ENCODE measurements around the gene FTH1.
"Not testable (repeated sequence)": the region's sequence is repeated elsewhere in the genome, so short reads cannot be mapped to it uniquely, and the experiment has no call there.

Gene FTH1

DNA sequence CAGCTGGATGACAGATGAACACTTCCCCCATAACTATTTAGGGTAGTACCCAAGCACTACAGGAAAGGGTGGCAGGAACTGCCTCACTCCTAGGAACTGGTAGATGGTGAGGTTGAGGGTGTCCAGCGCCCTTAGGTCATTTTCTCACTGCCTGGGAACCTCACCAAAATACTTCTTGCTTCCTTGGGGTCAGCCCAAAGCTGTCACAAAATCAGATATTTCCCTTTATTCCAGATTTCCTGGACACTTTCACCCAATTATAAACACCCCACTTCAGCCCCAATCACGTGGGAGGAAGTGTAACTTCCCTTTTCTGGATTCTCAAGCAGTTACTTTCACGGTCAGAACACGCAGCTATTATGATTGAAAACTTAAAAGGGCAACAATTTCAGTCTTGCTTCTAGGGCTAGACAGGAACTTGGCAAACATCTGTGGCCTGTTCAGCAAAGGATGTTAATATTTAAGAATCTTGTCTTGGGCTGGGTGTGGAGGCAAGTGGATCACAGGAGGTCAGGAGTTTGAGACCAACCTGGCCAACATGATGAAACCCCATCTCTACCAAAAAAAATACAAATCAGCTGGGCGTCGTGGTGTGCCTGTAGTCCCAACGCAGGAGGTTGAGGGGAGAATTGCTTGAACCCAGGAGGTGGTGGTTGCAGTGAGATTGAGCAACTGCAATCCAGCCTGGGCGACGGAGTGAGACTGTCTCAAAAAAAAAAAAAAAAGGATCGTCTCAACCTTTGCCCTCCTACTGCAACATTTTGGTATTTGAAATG, 4.0 kb downstream of the FTH1 start:
- no peak for DNase-seq

DNA sequence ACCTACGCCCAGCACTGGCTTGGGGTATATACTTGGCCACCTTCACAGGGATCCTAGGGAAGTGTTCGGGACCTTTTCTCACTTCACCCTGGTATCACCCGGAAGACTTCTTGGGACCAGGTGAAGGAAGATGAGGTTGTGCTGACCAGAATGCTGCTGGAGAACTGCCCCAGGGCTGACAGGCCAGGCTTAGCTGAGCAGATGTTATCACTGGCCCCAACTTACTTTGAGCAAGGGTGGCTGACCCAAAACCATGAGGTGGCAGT, 4.5 kb downstream of the FTH1 start:
- DNase-seq: no peak

DNA sequence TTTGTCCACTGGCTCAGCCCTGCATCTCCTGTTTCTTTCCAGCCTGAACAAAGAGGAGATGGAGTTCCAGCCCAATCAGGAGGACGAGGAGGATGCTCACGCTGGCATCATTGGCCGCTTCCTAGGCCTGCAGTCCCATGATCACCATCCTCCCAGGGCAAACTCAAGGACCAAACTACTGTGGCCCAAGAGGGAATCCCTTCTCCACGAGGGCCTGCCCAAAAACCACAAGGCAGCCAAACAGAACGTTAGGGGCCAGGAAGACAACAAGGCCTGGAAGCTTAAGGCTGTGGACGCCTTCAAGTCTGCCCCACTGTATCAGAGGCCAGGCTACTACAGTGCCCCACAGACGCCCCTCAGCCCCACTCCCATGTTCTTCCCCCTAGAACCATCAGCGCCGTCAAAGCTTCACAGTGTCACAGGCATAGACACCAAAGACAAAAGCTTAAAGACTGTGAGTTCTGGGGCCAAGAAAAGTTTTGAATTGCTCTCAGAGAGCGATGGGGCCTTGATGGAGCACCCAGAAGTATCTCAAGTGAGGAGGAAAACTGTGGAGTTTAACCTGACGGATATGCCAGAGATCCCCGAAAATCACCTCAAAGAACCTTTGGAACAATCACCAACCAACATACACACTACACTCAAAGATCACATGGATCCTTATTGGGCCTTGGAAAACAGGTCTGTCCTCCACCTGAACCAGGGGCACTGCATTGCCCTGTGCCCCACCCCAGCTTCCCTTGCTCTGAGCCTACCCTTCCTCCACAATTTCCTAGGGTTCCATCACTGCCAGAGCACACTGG, 5.0 kb downstream of the FTH1 start:
- DNase-seq: no peak

DNA sequence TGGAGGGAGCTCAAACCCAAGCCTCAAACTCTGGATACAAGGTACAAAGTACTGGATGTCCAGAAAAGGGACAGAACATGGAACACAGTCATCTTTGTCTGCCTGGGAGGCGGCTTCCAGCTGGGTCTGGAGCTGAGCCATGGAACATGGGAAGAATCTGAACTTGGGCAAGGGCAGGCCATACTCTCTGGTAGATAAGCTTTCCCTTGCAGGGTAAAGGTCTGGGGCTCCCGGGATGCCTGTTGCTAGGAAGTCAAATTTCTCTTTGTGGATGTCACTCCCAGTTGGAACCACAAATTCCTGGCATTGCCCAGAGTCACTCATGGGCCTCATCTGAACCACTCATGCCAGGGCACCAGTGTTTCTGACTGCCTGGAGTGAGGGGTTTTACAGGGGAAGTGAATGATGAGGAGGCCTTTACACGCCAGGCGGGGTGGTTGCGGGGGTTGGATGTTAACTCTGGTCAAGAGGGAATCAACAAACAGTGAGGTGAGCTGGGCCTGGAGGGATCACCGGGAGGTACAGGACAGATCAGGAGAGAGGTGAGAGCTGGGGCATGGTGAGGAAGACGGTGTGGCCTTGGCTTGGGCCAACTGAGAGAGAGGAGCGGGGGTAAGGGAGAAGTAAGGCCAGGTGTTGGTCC, 5.7 kb downstream of the FTH1 start:
- no peak for DNase-seq

DNA sequence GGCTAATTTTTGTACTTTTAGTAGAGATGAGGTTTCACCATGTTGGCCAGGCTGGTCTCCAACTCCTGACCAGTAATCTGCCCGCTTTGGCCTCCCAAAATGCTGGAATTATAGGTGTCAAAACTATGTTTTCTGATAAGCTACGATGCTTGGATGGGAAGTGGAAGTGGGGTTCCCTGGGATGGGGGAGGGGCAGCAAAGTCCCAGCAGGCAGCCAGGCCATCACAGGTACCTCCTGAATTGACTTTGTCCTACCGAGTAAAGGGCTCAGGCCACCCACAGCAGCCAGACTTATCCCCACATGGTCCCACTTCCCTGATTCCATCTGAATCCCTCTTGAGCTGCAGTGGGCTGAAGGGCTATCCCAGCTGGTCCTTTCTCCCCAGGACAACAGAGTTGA, 6.9 kb downstream of the FTH1 start:
- DNase-seq: no peak

DNA sequence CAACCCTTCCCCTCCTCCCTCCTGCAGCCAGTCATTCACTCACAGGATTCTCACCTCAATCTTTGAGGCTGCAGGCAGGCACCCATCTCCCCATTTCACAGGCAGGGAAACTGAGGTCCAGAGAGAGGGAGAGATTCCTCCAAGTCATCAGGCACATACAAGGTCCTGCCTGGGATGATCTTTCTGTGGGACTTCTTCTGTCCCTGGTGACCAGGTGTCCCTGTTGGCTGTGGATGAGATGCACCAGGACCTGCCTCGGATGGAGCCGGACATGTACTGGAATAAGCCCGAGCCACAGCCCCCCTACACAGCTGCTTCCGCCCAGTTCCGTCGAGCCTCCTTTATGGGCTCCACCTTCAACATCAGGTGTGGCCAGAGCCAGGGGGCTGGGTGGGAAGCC, 7.8 kb downstream of the FTH1 start:
- no peak for DNase-seq

DNA sequence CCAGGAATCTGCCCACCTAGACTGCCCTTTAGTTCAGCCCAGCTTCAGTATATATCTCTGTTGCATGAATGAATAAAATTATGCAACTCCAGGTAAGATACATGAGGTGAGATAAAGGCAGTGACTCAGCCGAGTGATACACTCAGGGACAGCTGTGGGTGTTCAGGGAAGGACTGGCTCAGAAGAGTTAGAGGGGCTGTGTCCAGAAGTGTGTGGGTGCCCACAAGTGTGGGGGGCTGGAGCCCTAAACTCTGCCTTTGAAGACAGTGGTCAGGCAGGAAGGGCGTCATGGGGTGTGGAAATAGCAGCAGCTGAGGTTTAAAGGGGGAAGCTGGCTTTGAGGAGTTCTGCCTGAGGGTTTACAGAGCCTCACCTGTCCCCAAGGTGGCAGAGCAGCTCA, 8.3 kb downstream of the FTH1 start:
- DNase-seq: no peak

DNA sequence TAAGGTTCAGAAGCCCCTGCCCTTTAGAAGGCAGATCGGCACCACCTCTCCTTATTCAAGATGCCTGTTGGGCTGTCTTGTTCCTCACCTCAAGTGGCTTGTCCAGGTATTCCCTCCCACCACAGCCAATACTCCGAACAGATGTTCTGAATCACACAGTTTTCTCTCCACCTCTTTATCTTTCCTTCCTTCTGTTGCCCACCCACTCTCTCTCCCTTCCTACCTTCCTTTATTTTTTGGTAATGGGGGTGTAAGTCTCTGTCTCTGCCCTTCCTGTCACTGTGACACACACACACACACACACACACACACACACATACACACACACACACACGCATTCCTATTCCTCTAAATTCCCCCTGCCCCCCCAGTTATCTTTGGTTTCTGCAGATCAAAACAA, 8.8 kb downstream of the FTH1 start:
- DNase-seq: no peak

- no peak for DNase-seq
These were observed 10.2 kb downstream of the FTH1 start for GRCh38 chr11:61957021-61957770.

GRCh38 chr11:61956191-61957020, 11.0 kb downstream of the FTH1 start:
- no peak for DNase-seq

GRCh38 chr11:61955422-61956135, 11.9 kb downstream of the FTH1 start:
- peak; percentile 39 for DNase-seq

DNA sequence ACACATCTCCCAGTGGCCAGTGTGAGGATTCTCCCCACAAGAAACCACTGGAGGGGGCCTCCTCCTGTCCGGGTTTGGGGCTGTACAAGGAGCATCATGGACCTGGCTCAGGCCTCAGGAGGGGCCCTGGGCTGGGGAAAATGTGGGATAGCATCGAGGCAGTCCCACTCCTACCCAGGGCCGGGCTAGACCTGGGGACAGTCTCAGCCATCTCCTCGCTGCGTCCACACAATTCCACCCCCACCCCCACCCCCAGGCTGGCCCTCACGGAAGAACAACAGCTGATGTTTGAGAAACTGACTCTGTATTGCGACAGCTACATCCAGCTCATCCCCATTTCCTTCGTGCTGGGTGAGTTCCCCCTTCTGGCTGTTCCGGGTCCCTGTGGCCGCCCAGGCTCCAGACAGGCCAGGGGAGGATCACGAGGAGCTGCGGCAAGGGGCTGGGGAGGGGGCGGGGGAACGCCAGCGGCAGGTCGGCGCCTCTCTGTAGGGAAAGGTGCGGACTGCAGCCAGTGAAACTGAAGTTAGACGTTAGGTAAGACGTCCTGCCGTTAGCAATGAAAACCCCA, 12.5 kb downstream of the FTH1 start:
- DNase-seq: no peak

GRCh38 chr11:61954106-61954850, 13.2 kb downstream of the FTH1 start:
- no peak for DNase-seq

DNA sequence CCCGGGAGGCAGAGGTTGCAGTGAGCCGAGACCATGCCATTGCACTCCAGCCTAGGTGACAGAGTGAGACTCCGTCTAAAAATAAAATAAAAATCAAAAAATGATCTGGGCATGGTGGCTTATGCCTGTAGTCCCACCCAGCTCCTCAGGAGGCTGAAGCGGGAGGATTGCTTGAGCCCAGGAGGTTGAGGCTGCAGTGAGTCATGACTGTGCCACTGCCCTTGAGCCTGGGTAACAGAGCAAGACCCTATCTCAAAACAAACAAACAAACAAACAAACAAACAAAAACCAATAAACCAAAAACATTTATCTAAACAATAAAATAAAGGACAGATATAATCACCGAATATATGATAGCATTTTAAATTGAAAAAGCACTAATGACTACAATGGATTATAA, 13.8 kb downstream of the FTH1 start:
- DNase-seq: not testable (repeated sequence)

- no peak for DNase-seq
These were observed 14.6 kb downstream of the FTH1 start for GRCh38 chr11:61952882-61953281.

DNA sequence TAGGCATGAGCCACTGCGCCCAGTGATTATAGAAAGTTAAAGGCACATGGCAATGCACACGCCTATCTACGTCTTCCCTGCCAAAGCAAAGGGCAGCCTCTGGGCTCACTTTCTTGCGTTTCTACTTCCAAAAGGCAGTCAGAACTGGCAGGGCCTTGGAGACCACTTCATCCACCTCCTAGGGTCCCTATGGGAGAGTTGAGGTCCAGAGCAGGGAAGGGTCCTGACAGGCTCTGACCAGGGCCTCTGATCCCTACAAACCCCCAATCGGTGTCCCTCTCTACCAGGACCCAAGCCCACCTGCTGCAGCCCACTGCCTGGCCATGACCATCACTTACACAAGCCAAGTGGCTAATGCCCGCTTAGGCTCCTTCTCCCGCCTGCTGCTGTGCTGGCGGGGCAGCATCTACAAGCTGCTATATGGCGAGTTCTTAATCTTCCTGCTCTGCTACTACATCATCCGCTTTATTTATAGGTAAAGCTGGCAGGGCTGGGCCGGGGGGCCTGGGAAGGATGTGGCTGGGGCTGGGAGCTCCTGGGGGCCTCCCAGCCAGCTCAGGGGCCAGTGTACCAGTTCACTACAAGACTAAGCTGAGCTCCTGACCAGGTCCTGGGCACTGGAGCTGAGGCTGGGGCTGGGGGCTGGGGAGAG, 15.8 kb downstream of the FTH1 start:
- DNase-seq: no peak

- no peak for DNase-seq
These were observed 17.3 kb downstream of the FTH1 start, which contains the start of gene BEST1 for GRCh38 chr11:61950035-61950547. Gene BEST1, plus strand, starts transcription at chr11:61950351. Its CDS starts 1,456 bp downstream, at chr11:61951807.

DNA sequence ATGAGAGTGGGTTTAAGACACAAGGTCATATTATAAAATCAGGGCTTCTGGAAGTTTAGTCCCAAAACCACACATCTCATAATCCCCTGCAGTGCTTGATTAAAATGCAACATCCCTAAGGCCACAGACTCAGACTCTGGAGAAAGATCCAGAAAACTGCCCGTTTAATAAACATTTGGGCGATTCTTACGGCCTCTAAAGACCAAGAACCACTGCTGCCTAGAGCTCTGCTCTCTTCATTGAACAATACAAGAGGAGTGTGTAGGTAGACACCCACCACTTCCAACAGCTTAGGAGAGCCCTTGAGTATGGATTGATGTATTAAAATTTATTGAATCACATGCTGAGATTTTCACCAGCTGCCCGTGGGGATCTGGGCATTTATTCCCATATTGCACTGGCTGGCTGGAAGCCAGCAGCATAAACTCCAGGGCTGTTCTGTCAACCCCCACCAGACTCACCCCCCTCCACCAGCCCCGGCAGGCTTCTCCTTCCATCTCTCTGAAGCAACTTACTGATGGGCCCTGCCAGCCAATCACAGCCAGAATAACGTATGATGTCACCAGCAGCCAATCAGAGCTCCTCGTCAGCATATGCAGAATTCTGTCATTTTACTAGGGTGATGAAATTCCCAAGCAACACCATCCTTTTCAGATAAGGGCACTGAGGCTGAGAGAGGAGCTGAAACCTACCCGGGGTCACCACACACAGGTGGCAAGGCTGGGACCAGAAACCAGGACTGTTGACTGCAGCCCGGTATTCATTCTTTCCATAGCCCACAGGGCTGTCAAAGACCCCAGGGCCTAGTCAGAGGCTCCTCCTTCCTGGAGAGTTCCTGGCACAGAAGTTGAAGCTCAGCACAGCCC, 18.0 kb downstream of the FTH1 start:
- no peak for DNase-seq

- no peak for DNase-seq
These were observed 18.9 kb downstream of the FTH1 start for GRCh38 chr11:61948505-61948904.

All from stimulated activated CD4-positive, alpha-beta T cell treated with anti-CD3 and anti-CD28 coated beads, Interleukin-15, amount 100 ng/mL, for 24 hours (primary cell).